Immature natural killer cell (primary cell): ENCODE data around the gene ZC3H4. TPM values are rescaled to one million over a fixed set of nuclear protein-coding genes. Genes with fewer than 3 reads are reported as not detected.
"Not testable (repeated sequence)": the region's sequence is repeated elsewhere in the genome, so short reads cannot be mapped to it uniquely, and the experiment has no call there.

Source experiments
- DNase-seq, 3 donors: peaks; one replicate each; pipeline ENCODE4 v3.0.0; 2022; ENCODE audit warnings: mixed read lengths in 1 of 3
- H3K27ac Mint-ChIP-seq, 6 donors: one replicate each; pipeline ENCODE4 v1.8.0; 2020; ENCODE audit warnings: mixed read lengths in 6 of 6, mild to moderate bottlenecking in 5 of 6, inconsistent platforms in 4 of 6, moderate library complexity in 3 of 6
- H3K27me3 Mint-ChIP-seq, 3 donors: one replicate each; pipeline ENCODE4 v1.8.0; 2020 to 2021; ENCODE audit warnings: low read depth in 3 of 3, mild to moderate bottlenecking in 3 of 3, mixed read lengths in 3 of 3, moderate library complexity in 3 of 3, inconsistent platforms in 1 of 3
- H3K36me3 Mint-ChIP-seq, 3 donors: one replicate each; pipeline ENCODE4 v1.8.0; 2020; ENCODE audit warnings: mixed read lengths in 3 of 3, inconsistent platforms in 2 of 3, mild to moderate bottlenecking in 2 of 3
- H3K4me1 Mint-ChIP-seq, 2 donors: one replicate each; pipeline ENCODE4 v1.8.0; 2020; ENCODE audit warnings: inconsistent platforms in 2 of 2, mild to moderate bottlenecking in 2 of 2, mixed read lengths in 2 of 2, moderate library complexity in 1 of 2
- H3K4me3 Mint-ChIP-seq, 5 donors: one replicate each; pipeline ENCODE4 v1.8.0; 2020; ENCODE audit warnings: mild to moderate bottlenecking in 5 of 5, mixed read lengths in 5 of 5, inconsistent platforms in 3 of 5, moderate library complexity in 3 of 5
- H3K9me3 Mint-ChIP-seq, 6 donors: one replicate each; pipeline ENCODE4 v1.8.0; 2020; ENCODE audit warnings: mild to moderate bottlenecking in 6 of 6, mixed read lengths in 6 of 6, inconsistent platforms in 4 of 6, moderate library complexity in 3 of 6
- polyA plus RNA-seq, 3 donors: library from polyadenylated mRNA; unstranded; fragments of 300-500 nt; fragmentation: Illumina TruSeq; gene quantifications; one replicate each; pipeline ENCODE4 v1.2.3, GENCODE V29; 2021

The ZC3H4 gene
- polyA plus RNA-seq, 3 donors from 2014 or later: 0.04 to 2.3 (median 1.1) TPM

GRCh38 chr19:47078351-47078750 lies 35.2 kb downstream of the ZC3H4 start:
- peaks cover 0 to 20% (median 6%) of the 10 kb centered on the region in 3 donors for H3K36me3 Mint-ChIP-seq
- DNase-seq, H3K27ac Mint-ChIP-seq, H3K9me3 Mint-ChIP-seq, H3K4me3 Mint-ChIP-seq, H3K27me3 Mint-ChIP-seq: not testable (repeated sequence)
- peaks cover 6 to 12% of the 10 kb centered on the region in 2 donors for H3K4me1 Mint-ChIP-seq

DNA sequence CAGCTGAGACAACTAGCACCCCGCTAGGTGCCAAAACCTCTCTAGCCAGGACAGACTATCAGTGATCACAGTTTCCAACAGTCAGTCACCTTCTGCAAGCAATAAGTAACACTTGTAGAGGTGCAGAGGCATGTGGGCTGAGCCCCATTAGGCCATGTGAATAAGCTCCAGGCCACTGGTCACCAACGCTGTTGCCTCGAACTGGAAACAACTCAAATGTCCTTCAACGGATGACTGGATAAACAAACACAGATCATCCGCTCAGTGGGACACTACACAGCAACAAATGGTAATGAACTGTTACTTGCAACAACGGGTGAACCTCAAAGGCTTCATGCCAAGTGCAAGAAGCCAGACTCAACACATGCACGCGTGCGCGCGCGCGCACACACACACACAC lies 37.6 kb downstream of the ZC3H4 start:
- no peak for DNase-seq
- Mint-ChIP-seq H3K4me3 (no peak overlapping the region), H3K4me1 (peaks cover 6 to 12% of the 10 kb centered on the region in 2 donors), H3K9me3 (no peaks in the 10 kb centered on the region), H3K36me3 (peaks cover 0 to 14% (median 4%) of the 10 kb centered on the region in 3 donors), H3K27ac (no peak overlapping the region), H3K27me3 (peaks cover 0 to 1% (median 0%) of the 10 kb centered on the region in 3 donors)

GRCh38 chr19:47075179-47075810 lies 38.3 kb downstream of the ZC3H4 start:
- H3K9me3 Mint-ChIP-seq: no peaks in the 10 kb centered on the region
- H3K27me3 Mint-ChIP-seq: peaks cover 0 to 1% (median 0%) of the 10 kb centered on the region in 3 donors
- H3K4me1 Mint-ChIP-seq: peaks cover 6 to 12% of the 10 kb centered on the region in 2 donors
- peak overlapping the region in 2 of 6 donors; percentile 1 to 19 for H3K27ac Mint-ChIP-seq
- DNase-seq: no peak
- peaks cover 0 to 16% (median 6%) of the 10 kb centered on the region in 3 donors for H3K36me3 Mint-ChIP-seq
- no peak overlapping the region for H3K4me3 Mint-ChIP-seq

GRCh38 chr19:47074621-47075020 lies 39.0 kb downstream of the ZC3H4 start:
- H3K27ac Mint-ChIP-seq: no peak overlapping the region
- no peak overlapping the region for H3K4me3 Mint-ChIP-seq

GRCh38 chr19:47073574-47073973 lies 40.0 kb downstream of the ZC3H4 start:
- H3K4me3 Mint-ChIP-seq: no peak overlapping the region

More at GRCh38 chr19:47074621-47075020, 39.0 kb downstream of the ZC3H4 start:
- no peaks in the 10 kb centered on the region for H3K27me3 Mint-ChIP-seq
- H3K36me3 Mint-ChIP-seq: peaks cover 0 to 19% (median 9%) of the 10 kb centered on the region in 3 donors
- peaks cover 6 to 12% of the 10 kb centered on the region in 2 donors for H3K4me1 Mint-ChIP-seq
- no peak for DNase-seq
- H3K9me3 Mint-ChIP-seq: no peaks in the 10 kb centered on the region

DNA sequence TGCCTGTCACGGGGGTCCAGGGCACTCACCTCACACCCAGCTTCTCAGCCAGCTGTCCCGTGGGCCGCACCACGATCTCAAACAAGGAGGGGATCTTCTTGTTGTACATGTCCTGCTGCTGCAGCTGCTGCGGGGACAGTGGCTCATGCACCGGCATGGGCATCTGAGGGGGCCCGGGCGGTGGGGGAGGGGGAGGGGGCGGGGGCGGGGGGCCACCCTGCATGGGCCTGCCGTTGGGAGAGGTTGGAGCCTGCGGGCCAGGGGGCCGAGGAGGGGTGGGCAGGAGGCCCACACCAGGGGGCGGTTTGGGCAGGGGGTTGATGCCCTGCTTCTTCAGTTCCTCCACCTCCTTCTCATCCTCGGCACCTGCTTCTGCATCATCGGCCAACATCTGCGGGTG lies 41.3 kb downstream of the ZC3H4 start:
- H3K36me3 Mint-ChIP-seq: peaks cover 0 to 19% (median 9%) of the 10 kb centered on the region in 3 donors
- H3K4me1 Mint-ChIP-seq: peaks cover 6 to 12% of the 10 kb centered on the region in 2 donors
- H3K4me3 Mint-ChIP-seq: no peak overlapping the region
- H3K27me3 Mint-ChIP-seq: no peaks in the 10 kb centered on the region
- no peak for DNase-seq
- H3K9me3 Mint-ChIP-seq: no peaks in the 10 kb centered on the region
- H3K27ac Mint-ChIP-seq: no peak overlapping the region

More at GRCh38 chr19:47073574-47073973, 40.0 kb downstream of the ZC3H4 start:
- Mint-ChIP-seq H3K4me1 (peaks cover 6 to 12% of the 10 kb centered on the region in 2 donors), H3K36me3 (peaks cover 0 to 19% (median 9%) of the 10 kb centered on the region in 3 donors), H3K9me3 (no peaks in the 10 kb centered on the region), H3K27ac (peak overlapping the region in 1 of 6 donors; percentile 52), H3K27me3 (no peaks in the 10 kb centered on the region)
- DNase-seq: no peak

GRCh38 chr19:47071731-47072130 lies 41.8 kb downstream of the ZC3H4 start:
- H3K9me3 Mint-ChIP-seq: no peaks in the 10 kb centered on the region
- no peak for DNase-seq
- peaks cover 0 to 19% (median 9%) of the 10 kb centered on the region in 3 donors for H3K36me3 Mint-ChIP-seq
- H3K27me3 Mint-ChIP-seq: no peaks in the 10 kb centered on the region
- no peak overlapping the region for H3K4me3 Mint-ChIP-seq
- no peak overlapping the region for H3K27ac Mint-ChIP-seq
- H3K4me1 Mint-ChIP-seq: peaks cover 6 to 12% of the 10 kb centered on the region in 2 donors

GRCh38 chr19:47070756-47071155 lies 42.8 kb downstream of the ZC3H4 start:
- DNase-seq: no peak
- peak overlapping the region in 1 of 6 donors; percentile 19 for H3K27ac Mint-ChIP-seq
- peaks cover 0 to 19% (median 9%) of the 10 kb centered on the region in 3 donors for H3K36me3 Mint-ChIP-seq
- H3K27me3 Mint-ChIP-seq: no peaks in the 10 kb centered on the region
- H3K9me3 Mint-ChIP-seq: no peaks in the 10 kb centered on the region
- H3K4me1 Mint-ChIP-seq: peaks cover 5 to 11% of the 10 kb centered on the region in 2 donors
- H3K4me3 Mint-ChIP-seq: no peak overlapping the region

GRCh38 chr19:47069795-47070194 lies 43.8 kb downstream of the ZC3H4 start:
- peaks cover 0 to 4% of the 10 kb centered on the region in 2 donors for H3K4me1 Mint-ChIP-seq
- H3K27me3 Mint-ChIP-seq: no peaks in the 10 kb centered on the region
- no peak overlapping the region for H3K4me3 Mint-ChIP-seq
- DNase-seq: no peak
- peaks cover 0 to 15% (median 9%) of the 10 kb centered on the region in 3 donors for H3K36me3 Mint-ChIP-seq
- H3K27ac Mint-ChIP-seq: no peak overlapping the region
- no peaks in the 10 kb centered on the region for H3K9me3 Mint-ChIP-seq

GRCh38 chr19:47068876-47069406 lies 44.6 kb downstream of the ZC3H4 start:
- Mint-ChIP-seq H3K4me1 (peaks cover 0 to under 1% of the 10 kb centered on the region in 2 donors), H3K36me3 (peaks cover 0 to 13% (median 12%) of the 10 kb centered on the region in 3 donors)

DNA sequence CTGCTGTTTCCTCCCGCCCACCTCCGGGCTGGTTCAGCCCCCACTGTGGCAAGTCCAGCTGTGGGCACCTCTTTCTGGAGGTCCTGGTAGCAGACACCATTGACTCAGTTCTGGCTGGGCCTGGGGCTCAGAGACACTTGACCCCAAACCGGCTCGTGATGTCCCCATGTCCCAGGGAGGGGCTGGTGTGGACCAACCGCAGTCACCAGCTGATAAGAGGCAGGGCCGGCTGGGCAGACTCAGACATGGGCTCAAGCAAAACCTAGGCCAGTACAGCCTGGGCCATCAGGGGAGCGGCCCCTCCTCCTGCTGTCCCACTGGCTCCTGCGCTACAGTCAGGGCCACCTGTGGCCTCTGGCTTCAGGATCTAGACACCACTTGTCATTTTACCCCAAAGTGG lies 45.3 kb downstream of the ZC3H4 start:
- Mint-ChIP-seq H3K27me3 (no peaks in the 10 kb centered on the region), H3K4me1 (no peaks in the 10 kb centered on the region), H3K36me3 (peaks cover 0 to 13% (median 8%) of the 10 kb centered on the region in 3 donors), H3K9me3 (no peaks in the 10 kb centered on the region), H3K27ac (no peak overlapping the region), H3K4me3 (no peak overlapping the region)
- no peak for DNase-seq

More at GRCh38 chr19:47068876-47069406, 44.6 kb downstream of the ZC3H4 start:
- no peaks in the 10 kb centered on the region for H3K9me3 Mint-ChIP-seq
- H3K27ac Mint-ChIP-seq: no peak overlapping the region
- H3K27me3 Mint-ChIP-seq: no peaks in the 10 kb centered on the region
- no peak for DNase-seq
- no peak overlapping the region for H3K4me3 Mint-ChIP-seq

- peaks cover 0 to 13% (median 5%) of the 10 kb centered on the region in 3 donors for H3K36me3 Mint-ChIP-seq
- no peak overlapping the region for H3K4me3 Mint-ChIP-seq
These were observed 46.2 kb downstream of the ZC3H4 start for GRCh38 chr19:47067215-47067847.

GRCh38 chr19:47066376-47067214 lies 47.0 kb downstream of the ZC3H4 start:
- no peak for DNase-seq
- Mint-ChIP-seq H3K36me3 (peaks cover 0 to 13% (median 5%) of the 10 kb centered on the region in 3 donors), H3K27me3 (no peaks in the 10 kb centered on the region), H3K27ac (no peak overlapping the region), H3K4me3 (no peak overlapping the region), H3K4me1 (no peaks in the 10 kb centered on the region), H3K9me3 (no peaks in the 10 kb centered on the region)

More at GRCh38 chr19:47067215-47067847, 46.2 kb downstream of the ZC3H4 start:
- Mint-ChIP-seq H3K4me1 (no peaks in the 10 kb centered on the region), H3K27ac (no peak overlapping the region), H3K27me3 (no peaks in the 10 kb centered on the region), H3K9me3 (no peaks in the 10 kb centered on the region)
- no peak for DNase-seq
